HCT116 (cell line): ENCODE data around the gene BAD. TPM values are rescaled to one million over a fixed set of nuclear protein-coding genes. Genes with fewer than 3 reads are reported as not detected.

Experiments
- ATAC-seq: fragments of 200-7000 bp; cut with Tn5 transposase; 2 replicates; pipeline ENCODE4 v1.9.1; 2020; ENCODE audit warnings: mild to moderate bottlenecking, moderate library complexity
- BruUV-seq: library from RNA; stranded (reverse); fragments of 400-500 nt; replicated peaks from 2 replicates; lab custom pipeline; 2021; lab: Mats Ljungman, UMichigan
- CTCF ChIA-PET: fragments of 300-600 bp; sonication (Branson Sonifier 250); formaldehyde crosslinking; loops from one replicate; lab custom pipeline; 2021; ENCODE audit warnings: antibody characterized with exemption; lab: Charles Lee
- POLR2A ChIA-PET: fragments of 300-600, 350-600 bp; sonication (Branson Sonifier 250); formaldehyde crosslinking; loops from one replicate; lab custom pipeline; 2021; ENCODE audit warnings: antibody characterized with exemption; lab: Charles Lee
- RAD21 ChIA-PET, 2 experiments: fragments of 300-600 bp; sonication (Branson Sonifier 250); formaldehyde crosslinking; loops; one replicate each; lab custom pipeline; 2023; ENCODE audit warnings: low total read pairs in 2 of 2; ENCODE audit not compliant: uncharacterized antibody in 2 of 2, unreplicated experiment in 2 of 2, low non-redundant PET in 1 of 2; lab: Charles Lee
- DNase-seq: peaks from one replicate; pipeline ENCODE4 v3.0.0-alpha.2; 2010; ENCODE audit warnings: low read depth, low spot score
- H2AFZ ChIP-seq: fragments of 200-600 bp; shearing (Covaris generic), sonication (generic); 2 replicates; pipeline ENCODE4 v1.6.1; 2017; ENCODE audit warnings: low read depth, mixed run types, mixed read lengths, antibody characterized with exemption, low read length; ENCODE audit not compliant: poor library complexity, severe bottlenecking
- H3K27ac ChIP-seq: 2 replicates; pipeline ENCODE4 v1.5.1; 2012; ENCODE audit warnings: low read depth, low read length
- H3K27me3 ChIP-seq: fragments of 200-600 bp; sonication (generic); 2 replicates; pipeline ENCODE4 v1.6.1; 2016; ENCODE audit warnings: mixed run types, low read length, mixed read lengths; ENCODE audit not compliant: insufficient read depth
- H3K36me3 ChIP-seq, 2 experiments: fragments of 200-500 bp in 1 of 2; fragments of 200-600 bp in 1 of 2; sonication (Bioruptor generic) in 1 of 2; sonication (generic) in 1 of 2; 2 replicates each; pipeline versions ENCODE4 v1.5.1 to v1.6.1; 2014 to 2016; ENCODE audit warnings: low read length in 2 of 2, inconsistent platforms in 1 of 2, mixed read lengths in 1 of 2, mixed run types in 1 of 2; ENCODE audit not compliant: insufficient read depth in 2 of 2, control insufficient read depth in 1 of 2
- H3K4me1 ChIP-seq, 2 experiments: fragments of 200-600 bp in 1 of 2; sonication (generic) in 1 of 2; 2 replicates each; pipeline versions ENCODE4 v1.5.1 to v1.6.1; 2012 to 2017; ENCODE audit warnings: low read length in 2 of 2, inconsistent platforms in 1 of 2, mild to moderate bottlenecking in 1 of 2, mixed read lengths in 1 of 2, mixed run types in 1 of 2, moderate library complexity in 1 of 2; ENCODE audit not compliant: insufficient read depth in 2 of 2, control insufficient read depth in 1 of 2
- H3K4me2 ChIP-seq: fragments of 200-600 bp; sonication (generic); 2 replicates; pipeline ENCODE4 v1.6.1; 2017; ENCODE audit warnings: mixed run types, low read length, mixed read lengths
- H3K4me3 ChIP-seq, 2 experiments: fragments of 200-600 bp in 1 of 2; sonication (generic) in 1 of 2; replicated peaks in 1 of 2; 2 replicates each; pipeline ENCODE4 v1.5.1; 2011 to 2016; ENCODE audit warnings: low read length in 2 of 2, control low read depth in 1 of 2, low read depth in 1 of 2, mild to moderate bottlenecking in 1 of 2, mixed read lengths in 1 of 2, mixed run types in 1 of 2
- H3K79me2 ChIP-seq: fragments of 200-600 bp; sonication (generic); 2 replicates; pipeline ENCODE4 v1.6.1; 2017; ENCODE audit warnings: mild to moderate bottlenecking, mixed run types, low read length, moderate library complexity, mixed read lengths; ENCODE audit not compliant: insufficient read depth
- H3K9ac ChIP-seq: fragments of 200-600 bp; sonication (generic); 2 replicates; pipeline ENCODE4 v1.6.1; 2016; ENCODE audit warnings: low read length, mixed read lengths
- H3K9me2 ChIP-seq: fragments of 200-600 bp; sonication (generic), shearing (Covaris generic); 2 replicates; pipeline ENCODE4 v1.6.1; 2017; ENCODE audit warnings: mixed run types, mild to moderate bottlenecking, moderate library complexity; ENCODE audit not compliant: insufficient read depth
- H3K9me3 ChIP-seq, 2 experiments: fragments of 200-500 bp in 1 of 2; fragments of 200-600 bp in 1 of 2; sonication (Bioruptor generic) in 1 of 2; sonication (generic) in 1 of 2; 2 replicates each; pipeline ENCODE4 v1.6.1; 2014 to 2017; ENCODE audit warnings: low read length in 2 of 2, mixed read lengths in 2 of 2, inconsistent platforms in 1 of 2, low read depth in 1 of 2, mild to moderate bottlenecking in 1 of 2, mixed run types in 1 of 2, moderate library complexity in 1 of 2; ENCODE audit not compliant: control insufficient read depth in 1 of 2, insufficient read depth in 1 of 2
- H4K20me1 ChIP-seq: fragments of 200-600 bp; sonication (generic), shearing (Covaris generic); 2 replicates; pipeline ENCODE4 v1.6.1; 2017; ENCODE audit warnings: mixed run types, mild to moderate bottlenecking, moderate library complexity; ENCODE audit not compliant: insufficient read depth
- CBX3 ChIP-seq: IDR thresholded peaks from 2 replicates; pipeline ENCODE4 v1.6.1; 2012; ENCODE audit warnings: low read depth
- EGR1 ChIP-seq: IDR thresholded peaks from 2 replicates; pipeline ENCODE4 v1.6.1; 2012; ENCODE audit warnings: low read depth
- POLR2AphosphoS5 ChIP-seq: IDR thresholded peaks from 2 replicates; pipeline ENCODE4 v1.6.1; 2011; ENCODE audit warnings: mild to moderate bottlenecking, low read depth, low read length, moderate library complexity
- ZFX ChIP-seq: fragments of 450-650 bp; IDR thresholded peaks from 2 replicates; pipeline ENCODE4 v1.6.1; 2017
- intact Hi-C: fragments of 100-400 bp; cut with micrococcal nuclease; formaldehyde crosslinking; loops from 2 replicates; pipeline ENCODE4 v1.10.0; 2022
- total RNA-seq: library from RNA; stranded (reverse); gene quantifications from one replicate; pipeline ENCODE4 v1.2.1, GENCODE V29; 2021; ENCODE audit not compliant: unreplicated experiment
- TF ChIP-seq, protein P1 (sequence below), 3 experiments: fragments of 200-600 bp in 1 of 3; sonication (generic) in 1 of 3; IDR thresholded peaks in 2 of 3; conservative IDR thresholded peaks in 1 of 3; 2 replicates each; pipeline ENCODE4 v1.5.1; 2012 to 2017; ENCODE audit warnings: low read depth in 2 of 3, low read length in 2 of 3, antibody characterized with exemption in 1 of 3, borderline replicate concordance in 1 of 3, control low read depth in 1 of 3, mild to moderate bottlenecking in 1 of 3, mixed read lengths in 1 of 3, mixed run types in 1 of 3, moderate library complexity in 1 of 3; ENCODE audit not compliant: insufficient read depth in 1 of 3
- TF ChIP-seq, protein P2 (sequence below): IDR thresholded peaks from 2 replicates; pipeline ENCODE4 v1.6.1; 2012
- TF ChIP-seq, protein P3 (sequence below): IDR thresholded peaks from 2 replicates; pipeline ENCODE4 v1.6.1; 2011; ENCODE audit warnings: mild to moderate bottlenecking, low read length, moderate library complexity; ENCODE audit not compliant: insufficient replicate concordance; ENCODE audit errors: extremely low read depth
- TF ChIP-seq, protein P4 (sequence below): IDR thresholded peaks from 2 replicates; pipeline ENCODE4 v1.6.1; 2012; ENCODE audit warnings: low read depth

Gene BAD
- total RNA-seq, 1 experiment from 2014 or later = 51.9 TPM

DNA sequence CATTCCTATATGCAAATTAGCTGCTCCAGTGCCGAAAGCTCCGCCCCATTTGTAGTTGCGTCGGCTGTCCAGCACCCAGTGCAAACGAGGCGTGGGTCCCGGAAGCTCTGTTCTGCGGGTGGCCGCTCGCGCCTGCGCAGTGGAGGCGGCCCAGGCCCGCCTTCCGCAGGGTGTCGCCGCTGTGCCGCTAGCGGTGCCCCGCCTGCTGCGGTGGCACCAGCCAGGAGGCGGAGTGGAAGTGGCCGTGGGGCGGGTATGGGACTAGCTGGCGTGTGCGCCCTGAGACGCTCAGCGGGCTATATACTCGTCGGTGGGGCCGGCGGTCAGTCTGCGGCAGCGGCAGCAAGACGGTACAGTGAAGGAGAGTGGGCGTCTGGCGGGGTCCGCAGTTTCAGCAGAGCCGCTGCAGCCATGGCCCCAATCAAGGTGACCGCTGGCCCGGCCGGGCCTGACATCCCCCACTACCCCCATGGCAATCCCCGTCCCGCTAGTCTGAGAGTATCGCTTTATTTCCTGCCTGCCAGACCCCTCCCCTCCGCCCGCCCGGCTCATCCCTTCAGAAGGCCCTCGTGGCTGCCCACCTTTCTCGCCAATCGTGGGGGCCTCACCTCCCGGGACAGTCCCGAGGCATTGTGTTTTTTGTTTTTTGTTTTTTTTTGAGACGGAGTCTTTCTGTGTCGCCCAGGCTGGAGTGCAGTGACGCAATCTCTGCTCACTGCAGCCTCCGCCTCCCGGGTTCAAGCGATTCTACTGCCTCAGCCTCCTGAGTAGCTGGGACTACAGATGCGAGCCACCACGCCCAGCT, 33.7 kb upstream of the BAD start, which contains the start of gene PRDX5:
PRDX5 (plus strand) TSS at position 161 of the 805 bp plus-strand sequence; CDS start at position 256, 95 bp downstream.
- Histone ChIP-seq H3K9me2 (no peaks in the 10 kb centered on the region), H3K4me3 (peak within 1 kb of the TSS; percentile 80 to 84), H3K79me2 (peaks cover 33% of the 10 kb centered on the region), H3K36me3 (peaks cover 7 to 23% of the 10 kb centered on the region in 2 experiments; a peak in 2 of 4 replicates), H3K27ac (peak within 1 kb of the TSS; percentile 83), H4K20me1 (no peaks in the 10 kb centered on the region), H3K9ac (peak within 1 kb of the TSS; percentile 89), H3K4me1 (peaks cover 22 to 64% of the 10 kb centered on the region in 2 experiments), H2AFZ (no peak within 1 kb of the TSS), H3K27me3 (no peaks in the 10 kb centered on the region), H3K9me3 (no peaks in the 10 kb centered on the region), H3K4me2 (peak within 1 kb of the TSS; percentile 77)
- ChIA-PET CTCF (interaction anchor here (0.6 to 3.7 kb wide), 23 partner anchors 11 to 515 kb away, joined by 3 to 92 read pairs (median 5); partner anchors contain the start of genes BAD, ESRRA and FKBP2), RAD21 (interaction anchor here (0.6 to 2.6 kb wide), 14 partner anchors 13 to 131 kb away, joined by 3 to 29 read pairs (median 4); partner anchors contain the start of gene ESRRA (in 2 of the 2)), POLR2A (interaction anchor here (0.6 to 3.0 kb wide), 26 partner anchors 9 to 1769 kb away, joined by 3 to 77 read pairs (median 6); partner anchors contain the start of genes CATSPERZ, ESRRA, FKBP2 and PLCB3)
- TSS peak; percentile 61 for BruUV-seq
- intact Hi-C loops = loop anchor here (1.0 kb wide), 3 partner anchors 13 to 41 kb away; partner anchors contain the start of gene RPS6KA4
- peak; percentile 82 for ATAC-seq
- TF ChIP-seq, protein P1, sequence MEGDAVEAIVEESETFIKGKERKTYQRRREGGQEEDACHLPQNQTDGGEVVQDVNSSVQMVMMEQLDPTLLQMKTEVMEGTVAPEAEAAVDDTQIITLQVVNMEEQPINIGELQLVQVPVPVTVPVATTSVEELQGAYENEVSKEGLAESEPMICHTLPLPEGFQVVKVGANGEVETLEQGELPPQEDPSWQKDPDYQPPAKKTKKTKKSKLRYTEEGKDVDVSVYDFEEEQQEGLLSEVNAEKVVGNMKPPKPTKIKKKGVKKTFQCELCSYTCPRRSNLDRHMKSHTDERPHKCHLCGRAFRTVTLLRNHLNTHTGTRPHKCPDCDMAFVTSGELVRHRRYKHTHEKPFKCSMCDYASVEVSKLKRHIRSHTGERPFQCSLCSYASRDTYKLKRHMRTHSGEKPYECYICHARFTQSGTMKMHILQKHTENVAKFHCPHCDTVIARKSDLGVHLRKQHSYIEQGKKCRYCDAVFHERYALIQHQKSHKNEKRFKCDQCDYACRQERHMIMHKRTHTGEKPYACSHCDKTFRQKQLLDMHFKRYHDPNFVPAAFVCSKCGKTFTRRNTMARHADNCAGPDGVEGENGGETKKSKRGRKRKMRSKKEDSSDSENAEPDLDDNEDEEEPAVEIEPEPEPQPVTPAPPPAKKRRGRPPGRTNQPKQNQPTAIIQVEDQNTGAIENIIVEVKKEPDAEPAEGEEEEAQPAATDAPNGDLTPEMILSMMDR (IDR thresholded peaks at IDR 0.05 in 2 of 3, conservative IDR thresholded peaks at IDR 0.05 in 1 of 3; ENCODE audit: borderline replicate concordance in 1 of 3, insufficient read depth in 1 of 3, low read depth in 2 of 3, low read length in 2 of 3) = peak in 2 of 3 experiments; percentile 28 to 38; a peak in 3 of 6 replicates
- TF ChIP-seq ZFX (peak; percentile 53; the same call in 1 of the 2 replicates), EGR1 (no peak), CBX3 (no peak), POLR2AphosphoS5 (peak; percentile 88)
- TF ChIP-seq, protein P2, sequence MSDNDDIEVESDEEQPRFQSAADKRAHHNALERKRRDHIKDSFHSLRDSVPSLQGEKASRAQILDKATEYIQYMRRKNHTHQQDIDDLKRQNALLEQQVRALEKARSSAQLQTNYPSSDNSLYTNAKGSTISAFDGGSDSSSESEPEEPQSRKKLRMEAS = no peak
- TF ChIP-seq, protein P3, sequence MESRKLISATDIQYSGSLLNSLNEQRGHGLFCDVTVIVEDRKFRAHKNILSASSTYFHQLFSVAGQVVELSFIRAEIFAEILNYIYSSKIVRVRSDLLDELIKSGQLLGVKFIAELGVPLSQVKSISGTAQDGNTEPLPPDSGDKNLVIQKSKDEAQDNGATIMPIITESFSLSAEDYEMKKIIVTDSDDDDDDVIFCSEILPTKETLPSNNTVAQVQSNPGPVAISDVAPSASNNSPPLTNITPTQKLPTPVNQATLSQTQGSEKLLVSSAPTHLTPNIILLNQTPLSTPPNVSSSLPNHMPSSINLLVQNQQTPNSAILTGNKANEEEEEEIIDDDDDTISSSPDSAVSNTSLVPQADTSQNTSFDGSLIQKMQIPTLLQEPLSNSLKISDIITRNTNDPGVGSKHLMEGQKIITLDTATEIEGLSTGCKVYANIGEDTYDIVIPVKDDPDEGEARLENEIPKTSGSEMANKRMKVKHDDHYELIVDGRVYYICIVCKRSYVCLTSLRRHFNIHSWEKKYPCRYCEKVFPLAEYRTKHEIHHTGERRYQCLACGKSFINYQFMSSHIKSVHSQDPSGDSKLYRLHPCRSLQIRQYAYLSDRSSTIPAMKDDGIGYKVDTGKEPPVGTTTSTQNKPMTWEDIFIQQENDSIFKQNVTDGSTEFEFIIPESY = no peak
- TF ChIP-seq, protein P4, sequence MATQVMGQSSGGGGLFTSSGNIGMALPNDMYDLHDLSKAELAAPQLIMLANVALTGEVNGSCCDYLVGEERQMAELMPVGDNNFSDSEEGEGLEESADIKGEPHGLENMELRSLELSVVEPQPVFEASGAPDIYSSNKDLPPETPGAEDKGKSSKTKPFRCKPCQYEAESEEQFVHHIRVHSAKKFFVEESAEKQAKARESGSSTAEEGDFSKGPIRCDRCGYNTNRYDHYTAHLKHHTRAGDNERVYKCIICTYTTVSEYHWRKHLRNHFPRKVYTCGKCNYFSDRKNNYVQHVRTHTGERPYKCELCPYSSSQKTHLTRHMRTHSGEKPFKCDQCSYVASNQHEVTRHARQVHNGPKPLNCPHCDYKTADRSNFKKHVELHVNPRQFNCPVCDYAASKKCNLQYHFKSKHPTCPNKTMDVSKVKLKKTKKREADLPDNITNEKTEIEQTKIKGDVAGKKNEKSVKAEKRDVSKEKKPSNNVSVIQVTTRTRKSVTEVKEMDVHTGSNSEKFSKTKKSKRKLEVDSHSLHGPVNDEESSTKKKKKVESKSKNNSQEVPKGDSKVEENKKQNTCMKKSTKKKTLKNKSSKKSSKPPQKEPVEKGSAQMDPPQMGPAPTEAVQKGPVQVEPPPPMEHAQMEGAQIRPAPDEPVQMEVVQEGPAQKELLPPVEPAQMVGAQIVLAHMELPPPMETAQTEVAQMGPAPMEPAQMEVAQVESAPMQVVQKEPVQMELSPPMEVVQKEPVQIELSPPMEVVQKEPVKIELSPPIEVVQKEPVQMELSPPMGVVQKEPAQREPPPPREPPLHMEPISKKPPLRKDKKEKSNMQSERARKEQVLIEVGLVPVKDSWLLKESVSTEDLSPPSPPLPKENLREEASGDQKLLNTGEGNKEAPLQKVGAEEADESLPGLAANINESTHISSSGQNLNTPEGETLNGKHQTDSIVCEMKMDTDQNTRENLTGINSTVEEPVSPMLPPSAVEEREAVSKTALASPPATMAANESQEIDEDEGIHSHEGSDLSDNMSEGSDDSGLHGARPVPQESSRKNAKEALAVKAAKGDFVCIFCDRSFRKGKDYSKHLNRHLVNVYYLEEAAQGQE = no peak
- DNase-seq = peak; percentile 94
